ENCODE results near the gene CD80.

Gene CD80

DNA sequence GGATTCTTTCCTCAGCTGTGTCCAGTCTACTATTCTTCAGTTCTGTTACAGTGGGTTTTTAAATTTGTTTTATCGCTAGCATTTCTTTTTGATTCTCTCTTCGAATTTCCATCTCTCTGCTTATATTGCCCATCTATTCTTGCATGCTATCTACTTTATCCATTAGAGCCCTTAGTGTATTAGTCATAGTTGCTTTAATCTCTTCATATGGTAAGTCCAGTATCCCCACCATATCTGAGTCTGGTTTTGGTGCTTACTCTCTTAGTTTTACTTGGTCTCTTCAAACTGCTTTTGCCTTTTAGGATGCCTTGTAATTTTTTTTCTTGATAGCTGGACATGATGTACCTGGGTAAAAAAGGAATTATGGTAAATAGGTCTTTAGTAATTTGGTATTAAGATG is 52.0 kb downstream of the CD80 start:
- H3K9ac ChIP-seq (ENCODE audit: insufficient read length) = no peak overlapping the region
- TF ChIP-seq EZH2 (IDR thresholded peaks at IDR 0.05) (no peak), POLR2AphosphoS5 (IDR thresholded peaks at IDR 0.05; ENCODE audit: borderline replicate concordance, low read depth, low read length) (no peak), FOXP2 (optimal IDR thresholded peaks at IDR 0.05; ENCODE audit: control extremely low read depth, extremely low read length, insufficient read depth) (no peak)
- DNase-seq (ENCODE audit: low read depth, low spot score) = no peak
- H3K9me3 ChIP-seq (ENCODE audit: low read depth, low read length) = no peaks in the 10 kb centered on the region
- H3K27ac ChIP-seq = no peak overlapping the region
- H3K36me3 ChIP-seq (ENCODE audit: insufficient read depth, low read length) = peaks cover 64% of the 10 kb centered on the region
- no peak overlapping the region for H3K4me3 ChIP-seq

DNA sequence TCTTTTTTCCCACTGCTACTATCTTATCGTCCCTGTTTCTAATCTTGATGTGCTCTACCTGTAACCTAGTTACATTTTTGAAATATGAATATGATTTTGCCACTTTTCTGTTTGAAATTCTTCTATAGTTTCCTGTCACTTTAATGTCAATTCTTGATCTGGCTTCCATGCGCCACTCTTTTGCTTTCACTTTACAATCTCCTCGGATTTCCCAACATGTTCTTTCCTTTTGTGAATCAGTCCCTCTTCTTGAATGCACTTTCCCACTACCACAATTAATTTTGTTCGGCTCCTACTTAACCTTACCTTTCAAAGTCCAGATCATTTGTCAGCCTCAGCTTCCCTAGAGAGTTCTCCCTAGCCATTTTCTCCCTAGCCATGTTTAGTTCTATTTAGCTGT is 52.8 kb downstream of the CD80 start:
- Histone ChIP-seq H3K36me3 (ENCODE audit: insufficient read depth, low read length) (peaks cover 62% of the 10 kb centered on the region), H3K4me3 (no peak overlapping the region), H3K27ac (no peak overlapping the region), H3K9me3 (ENCODE audit: low read depth, low read length) (no peaks in the 10 kb centered on the region), H3K9ac (ENCODE audit: insufficient read length) (no peak overlapping the region)
- TF ChIP-seq POLR2AphosphoS5 (IDR thresholded peaks at IDR 0.05; ENCODE audit: borderline replicate concordance, low read depth, low read length) (no peak), FOXP2 (optimal IDR thresholded peaks at IDR 0.05; ENCODE audit: control extremely low read depth, extremely low read length, insufficient read depth) (no peak), EZH2 (IDR thresholded peaks at IDR 0.05) (no peak)
- no peak for DNase-seq (ENCODE audit: low read depth, low spot score)

DNA sequence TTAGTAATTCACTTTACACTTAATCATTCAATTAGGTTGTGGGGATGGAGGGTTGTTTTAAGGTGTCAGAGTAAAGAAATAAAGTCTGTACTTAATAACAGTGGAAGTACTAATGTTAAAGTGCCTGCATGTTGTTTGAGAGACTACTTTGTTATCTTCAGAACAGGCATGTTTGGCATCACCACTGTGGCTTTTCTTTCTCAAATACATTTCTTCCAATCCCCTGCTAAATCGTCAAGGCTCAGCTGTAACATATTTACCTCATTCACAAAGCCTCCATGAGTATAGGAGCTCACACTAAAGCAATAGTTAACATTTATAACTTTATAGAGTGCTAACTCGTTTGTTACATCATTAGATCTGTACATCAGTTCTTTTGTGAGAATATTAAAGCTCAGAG is 58.5 kb downstream of the CD80 start:
- H3K27ac ChIP-seq = no peak overlapping the region; the same call in 1 of the 2 replicates
- H3K4me3 ChIP-seq = peak overlapping the region; percentile 96; the same call in 1 of the 2 replicates
- DNase-seq (ENCODE audit: low read depth, low spot score) = no peak
- H3K9ac ChIP-seq (ENCODE audit: insufficient read length) = peak overlapping the region; percentile 94
- H3K36me3 ChIP-seq (ENCODE audit: insufficient read depth, low read length) = peaks cover 20% of the 10 kb centered on the region
- no peaks in the 10 kb centered on the region; the same call in 1 of the 2 replicates for H3K9me3 ChIP-seq (ENCODE audit: low read depth, low read length)
- TF ChIP-seq POLR2AphosphoS5 (IDR thresholded peaks at IDR 0.05; ENCODE audit: borderline replicate concordance, low read depth, low read length) (no peak), FOXP2 (optimal IDR thresholded peaks at IDR 0.05; ENCODE audit: control extremely low read depth, extremely low read length, insufficient read depth) (no peak), EZH2 (IDR thresholded peaks at IDR 0.05) (no peak)

DNA sequence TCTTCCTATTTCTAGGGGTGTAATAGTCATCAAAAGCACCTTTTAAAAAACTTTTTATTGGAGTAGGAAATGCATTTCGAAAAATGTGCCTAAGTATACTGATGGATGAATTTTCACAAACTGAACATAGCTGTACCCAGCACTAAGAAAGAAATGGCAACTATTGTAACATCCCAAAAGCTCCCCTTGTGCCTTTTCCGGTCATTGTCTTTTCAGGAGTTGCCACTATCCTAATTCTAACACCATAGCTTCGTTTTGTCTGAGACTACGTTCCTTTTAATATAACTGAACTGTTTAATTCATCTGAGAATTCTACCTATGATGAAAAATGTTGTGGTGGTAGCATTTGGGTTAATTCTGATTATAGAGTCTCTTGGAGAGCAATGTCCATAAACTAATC is 59.1 kb downstream of the CD80 start:
- no peak overlapping the region for H3K27ac ChIP-seq
- H3K4me3 ChIP-seq = peak overlapping the region; percentile 96
- DNase-seq (ENCODE audit: low read depth, low spot score) = no peak
- peak overlapping the region; percentile 94 for H3K9ac ChIP-seq (ENCODE audit: insufficient read length)
- peaks cover 14% of the 10 kb centered on the region for H3K36me3 ChIP-seq (ENCODE audit: insufficient read depth, low read length)
- H3K9me3 ChIP-seq (ENCODE audit: low read depth, low read length) = no peaks in the 10 kb centered on the region; the same call in 1 of the 2 replicates
- TF ChIP-seq FOXP2 (optimal IDR thresholded peaks at IDR 0.05; ENCODE audit: control extremely low read depth, extremely low read length, insufficient read depth) = no peak
- no peak for TF ChIP-seq POLR2AphosphoS5 (IDR thresholded peaks at IDR 0.05; ENCODE audit: borderline replicate concordance, low read depth, low read length)
- no peak for TF ChIP-seq EZH2 (IDR thresholded peaks at IDR 0.05)

- DNase-seq (ENCODE audit: low read depth, low spot score) = peak; percentile 66
- H3K9ac ChIP-seq (ENCODE audit: insufficient read length) = peak within 1 kb of the TSS; percentile 94
- peak within 1 kb of the TSS; percentile 64 for H3K27ac ChIP-seq
- no peak for TF ChIP-seq FOXP2 (optimal IDR thresholded peaks at IDR 0.05; ENCODE audit: control extremely low read depth, extremely low read length, insufficient read depth)
- peak; percentile 98 for TF ChIP-seq POLR2AphosphoS5 (IDR thresholded peaks at IDR 0.05; ENCODE audit: borderline replicate concordance, low read depth, low read length)
- no peaks in the 10 kb centered on the region; the same call in 1 of the 2 replicates for H3K9me3 ChIP-seq (ENCODE audit: low read depth, low read length)
- H3K36me3 ChIP-seq (ENCODE audit: insufficient read depth, low read length) = peaks cover 5% of the 10 kb centered on the region
- H3K4me3 ChIP-seq = peak within 1 kb of the TSS; percentile 96
Measured at GRCh38 chr3:119498186-119499011, 61.0 kb downstream of the CD80 start, which contains the start of gene TIMMDC1. Gene TIMMDC1, plus strand, starts transcription at chr3:119498547. Its CDS starts 187 bp downstream, at chr3:119498734.

GRCh38 chr3:119497820-119498185 is 61.6 kb downstream of the CD80 start:
- DNase-seq (ENCODE audit: low read depth, low spot score) = no peak
- H3K9ac ChIP-seq (ENCODE audit: insufficient read length) = peak overlapping the region; percentile 84
- H3K36me3 ChIP-seq (ENCODE audit: insufficient read depth, low read length) = no peaks in the 10 kb centered on the region
- H3K4me3 ChIP-seq = peak overlapping the region; percentile 96
- TF ChIP-seq POLR2AphosphoS5 (IDR thresholded peaks at IDR 0.05; ENCODE audit: borderline replicate concordance, low read depth, low read length) (no peak), EZH2 (IDR thresholded peaks at IDR 0.05) (no peak), FOXP2 (optimal IDR thresholded peaks at IDR 0.05; ENCODE audit: control extremely low read depth, extremely low read length, insufficient read depth) (no peak)
- peak overlapping the region; percentile 40; the same call in 1 of the 2 replicates for H3K27ac ChIP-seq
- H3K9me3 ChIP-seq (ENCODE audit: low read depth, low read length) = no peaks in the 10 kb centered on the region; the same call in 1 of the 2 replicates

DNA sequence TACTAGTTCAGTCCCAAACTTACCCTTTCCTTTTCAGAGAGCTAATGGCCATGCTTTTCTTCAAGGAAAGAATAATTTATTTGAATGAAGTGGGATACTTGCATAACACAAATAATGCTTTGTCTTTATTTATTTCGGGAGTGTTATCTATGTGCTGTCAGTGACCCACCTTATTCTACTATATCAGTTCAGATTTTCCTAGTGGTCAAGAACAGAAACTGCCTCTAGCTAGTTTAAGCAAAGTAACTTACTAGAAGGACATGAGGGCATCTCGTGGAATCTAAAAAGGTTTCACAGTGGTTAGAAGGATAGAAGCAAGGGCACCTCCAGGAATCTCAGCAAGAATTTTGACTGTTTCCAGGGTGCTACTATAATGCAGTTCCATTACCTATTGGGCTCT is 64.8 kb downstream of the CD80 start:
- no peak overlapping the region for H3K4me3 ChIP-seq
- H3K27ac ChIP-seq = no peak overlapping the region
- TF ChIP-seq FOXP2 (optimal IDR thresholded peaks at IDR 0.05; ENCODE audit: control extremely low read depth, extremely low read length, insufficient read depth) (no peak), POLR2AphosphoS5 (IDR thresholded peaks at IDR 0.05; ENCODE audit: borderline replicate concordance, low read depth, low read length) (no peak), EZH2 (IDR thresholded peaks at IDR 0.05) (no peak)
- no peak overlapping the region for H3K9ac ChIP-seq (ENCODE audit: insufficient read length)
- no peak for DNase-seq (ENCODE audit: low read depth, low spot score)
- H3K9me3 ChIP-seq (ENCODE audit: low read depth, low read length) = no peaks in the 10 kb centered on the region
- H3K36me3 ChIP-seq (ENCODE audit: insufficient read depth, low read length) = 0 out of 2 replicates have a peak, but pooled peaks cover 4% of the 10 kb centered on the region

DNA sequence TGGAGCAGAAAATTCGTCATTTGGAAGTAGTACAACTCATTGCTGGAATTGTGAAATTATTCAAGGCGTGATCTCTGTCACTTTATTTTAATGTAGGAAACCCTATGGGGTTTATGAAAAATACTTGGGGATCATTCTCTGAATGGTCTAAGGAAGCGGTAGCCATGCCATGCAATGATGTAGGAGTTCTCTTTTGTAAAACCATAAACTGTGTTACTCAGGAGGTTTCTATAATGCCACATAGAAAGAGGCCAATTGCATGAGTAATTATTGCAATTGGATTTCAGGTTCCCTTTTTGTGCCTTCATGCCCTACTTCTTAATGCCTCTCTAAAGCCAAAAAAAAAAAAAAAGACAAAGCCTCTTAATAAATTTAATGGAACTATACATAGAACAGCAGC is 66.6 kb downstream of the CD80 start:
- no peaks in the 10 kb centered on the region for H3K9me3 ChIP-seq (ENCODE audit: low read depth, low read length)
- no peak for DNase-seq (ENCODE audit: low read depth, low spot score)
- H3K27ac ChIP-seq = no peak overlapping the region
- no peak overlapping the region for H3K4me3 ChIP-seq
- no peak overlapping the region for H3K9ac ChIP-seq (ENCODE audit: insufficient read length)
- H3K36me3 ChIP-seq (ENCODE audit: insufficient read depth, low read length) = 0 out of 2 replicates have a peak, but pooled peaks cover 4% of the 10 kb centered on the region
- TF ChIP-seq POLR2AphosphoS5 (IDR thresholded peaks at IDR 0.05; ENCODE audit: borderline replicate concordance, low read depth, low read length) = no peak

Data from SK-N-MC (cell line).